GM23338 (cell line): ENCODE measurements around the gene PPP1R15B. TPM values are rescaled to one million over a fixed set of nuclear protein-coding genes. Genes with fewer than 3 reads are reported as not detected.
A peak's percentile ranks its signal among the peaks of the same experiment; 100 is the strongest.

Source experiments
- ATAC-seq: fragments of 200-7000 bp; cut with Tn5 transposase; 3 replicates; pipeline ENCODE4 v1.9.1; 2020
- DNase-seq: peaks from one replicate; pipeline ENCODE4 v3.0.0-alpha.2; 2015; ENCODE audit warnings: low spot score
- H2AFZ ChIP-seq: fragments of 200-600 bp; sonication (generic); 2 replicates; pipeline ENCODE4 v1.8.0; 2016; ENCODE audit warnings: antibody characterized with exemption, mild to moderate bottlenecking, moderate library complexity
- H3F3A ChIP-seq: fragments of 200-600 bp; sonication (generic); replicated peaks from 2 replicates; pipeline ENCODE4 v1.8.0; 2017; ENCODE audit warnings: antibody characterized with exemption, mixed run types, low read depth
- H3K27ac ChIP-seq: fragments of 200-600 bp; sonication (generic); 2 replicates; pipeline ENCODE4 v1.6.1; 2016; ENCODE audit warnings: low read depth
- H3K27me3 ChIP-seq: fragments of 200-600 bp; sonication (generic); 2 replicates; pipeline ENCODE4 v1.8.0; 2016; ENCODE audit warnings: mild to moderate bottlenecking, mixed run types, moderate library complexity; ENCODE audit not compliant: insufficient read depth
- H3K36me3 ChIP-seq: fragments of 200-600 bp; sonication (generic); 2 replicates; pipeline ENCODE4 v1.8.0; 2016; ENCODE audit warnings: mild to moderate bottlenecking; ENCODE audit not compliant: insufficient read depth
- H3K4me1 ChIP-seq: fragments of 200-600 bp; sonication (generic); 2 replicates; pipeline ENCODE4 v1.8.0; 2016; ENCODE audit warnings: mild to moderate bottlenecking, moderate library complexity; ENCODE audit not compliant: insufficient read depth
- H3K4me2 ChIP-seq: fragments of 200-600 bp; sonication (generic); 2 replicates; pipeline ENCODE4 v1.7.1; 2017; ENCODE audit warnings: mixed run types
- H3K4me3 ChIP-seq: fragments of 200-600 bp; sonication (generic); 2 replicates; pipeline ENCODE4 v1.6.1; 2016; ENCODE audit warnings: mixed run types
- H3K79me2 ChIP-seq: fragments of 200-600 bp; sonication (generic); replicated peaks from 2 replicates; pipeline ENCODE4 v1.8.0; 2017; ENCODE audit warnings: mild to moderate bottlenecking; ENCODE audit not compliant: insufficient read depth
- H3K9me2 ChIP-seq: fragments of 200-600 bp; sonication (generic); 2 replicates; pipeline ENCODE4 v1.8.0; 2017; ENCODE audit not compliant: insufficient read depth
- H4K20me1 ChIP-seq: fragments of 200-600 bp; sonication (generic); replicated peaks from 2 replicates; pipeline ENCODE4 v1.8.0; 2017; ENCODE audit warnings: mild to moderate bottlenecking; ENCODE audit not compliant: insufficient read depth
- H3K27ac Mint-ChIP-seq: 2 replicates; pipeline ENCODE4 v1.8.0; 2020; ENCODE audit warnings: inconsistent platforms, mild to moderate bottlenecking, moderate library complexity, mixed read lengths
- H3K27me3 Mint-ChIP-seq: 3 replicates; pipeline ENCODE4 v1.8.0; 2022; ENCODE audit warnings: low read depth, mild to moderate bottlenecking, moderate library complexity, mixed read lengths, inconsistent platforms; ENCODE audit not compliant: insufficient read depth, poor library complexity
- H3K36me3 Mint-ChIP-seq: 3 replicates; pipeline ENCODE4 v1.8.0; 2021; ENCODE audit warnings: low read depth, mild to moderate bottlenecking, inconsistent platforms, moderate library complexity, mixed read lengths
- H3K4me1 Mint-ChIP-seq: 3 replicates; pipeline ENCODE4 v1.8.0; 2020; ENCODE audit warnings: mild to moderate bottlenecking, inconsistent platforms, mixed read lengths
- H3K4me3 Mint-ChIP-seq: 3 replicates; pipeline ENCODE4 v1.8.0; 2021; ENCODE audit warnings: moderate library complexity, mild to moderate bottlenecking, inconsistent platforms, mixed read lengths
- H3K9me3 Mint-ChIP-seq: 3 replicates; pipeline ENCODE4 v1.8.0; 2020; ENCODE audit warnings: moderate library complexity, mild to moderate bottlenecking, inconsistent platforms, mixed read lengths
- CREB1 ChIP-seq: fragments of 250-450 bp; sonication (Bioruptor Pico); IDR thresholded peaks from 2 replicates; pipeline ENCODE4 v1.5.0; 2020; ENCODE audit warnings: low read depth, mild to moderate bottlenecking, moderate library complexity
- CTCF ChIP-seq, 2 experiments: fragments of 200-600 bp in 1 of 2; sonication (generic) in 1 of 2; conservative IDR thresholded peaks; 2 replicates each; pipeline versions ENCODE4 v1.5.1 to v1.6.1; 2016 to 2017; ENCODE audit warnings: antibody characterized with exemption in 2 of 2, low read depth in 2 of 2, mild to moderate bottlenecking in 2 of 2, moderate library complexity in 1 of 2
- ETS1 ChIP-seq: IDR thresholded peaks from 2 replicates; pipeline ENCODE4 v1.6.1; 2016; ENCODE audit warnings: antibody characterized with exemption
- EZH2 ChIP-seq: fragments of 200-600 bp; sonication (generic); IDR thresholded peaks from one replicate; pipeline ENCODE4 v1.8.0; 2017; ENCODE audit warnings: antibody characterized with exemption, mild to moderate bottlenecking, low read depth; ENCODE audit not compliant: unreplicated experiment
- EZH2phosphoT487 ChIP-seq: fragments of 200-600 bp; sonication (generic); IDR thresholded peaks from one replicate; pipeline ENCODE4 v1.8.1; 2018; ENCODE audit warnings: antibody characterized with exemption; ENCODE audit not compliant: unreplicated experiment
- JUNB ChIP-seq: IDR thresholded peaks from one replicate; pipeline ENCODE4 v1.6.1; 2016; ENCODE audit warnings: antibody characterized with exemption; ENCODE audit not compliant: unreplicated experiment
- NANOG ChIP-seq: IDR thresholded peaks from 2 replicates; pipeline ENCODE4 v1.6.1; 2016; ENCODE audit warnings: antibody characterized with exemption, borderline replicate concordance
- POLR2AphosphoS5 ChIP-seq: IDR thresholded peaks from 2 replicates; pipeline ENCODE4 v1.6.1; 2016; ENCODE audit warnings: antibody characterized with exemption, low read depth
- REST ChIP-seq: IDR thresholded peaks from one replicate; pipeline ENCODE4 v1.6.1; 2018; ENCODE audit warnings: antibody characterized with exemption; ENCODE audit not compliant: unreplicated experiment
- STAT1 ChIP-seq: IDR thresholded peaks from one replicate; pipeline ENCODE4 v1.6.1; 2016; ENCODE audit warnings: antibody characterized with exemption; ENCODE audit not compliant: unreplicated experiment
- ZNF114 ChIP-seq: fragments of 250-450 bp; sonication (Bioruptor Pico); IDR thresholded peaks from 2 replicates; pipeline ENCODE4 v1.5.0; 2020; ENCODE audit warnings: mild to moderate bottlenecking, moderate library complexity
- ZNF331 ChIP-seq: fragments of 250-450 bp; sonication (Bioruptor Pico); IDR thresholded peaks from 2 replicates; pipeline ENCODE4 v1.5.0; 2020; ENCODE audit warnings: low read depth, mild to moderate bottlenecking, moderate library complexity
- ZNF462 ChIP-seq: fragments of 250-450 bp; sonication (Bioruptor Pico); IDR thresholded peaks from 2 replicates; pipeline ENCODE4 v1.5.0; 2020; ENCODE audit warnings: mild to moderate bottlenecking, moderate library complexity
- long read RNA-seq: library from polyadenylated mRNA; unstranded; transcript quantifications from one replicate; pipeline ENCODE4 v2.0.0, GENCODE V29; 2020; ENCODE audit not compliant: unreplicated experiment
- polyA plus RNA-seq: library from polyadenylated mRNA; unstranded; fragments of >200 nt; fragmentation: Nextera tagmentation; extraction: Ambion mirVana; gene quantifications from 2 replicates; pipeline ENCODE4 v1.2.1, GENCODE V29; 2016
- total RNA-seq: library from RNA; depleted of rRNA; stranded (reverse); fragments of >200 nt; shearing (Covaris generic); gene quantifications from 2 replicates; pipeline ENCODE4 v1.2.3, GENCODE V29; 2014; rRNA removed

PPP1R15B gene
- 58.4 and 64.3 TPM in 2 replicates for total RNA-seq
- 16.3 and 17.3 TPM in 2 replicates for polyA plus RNA-seq
- long read RNA-seq, partial matches to known transcripts = 1 of 1 reads
- long read RNA-seq, other reads (novel, unspliced or antisense) = 0 of 1 reads

GRCh38 chr1:204411451-204412204 is at the start of gene PPP1R15B:
Gene PPP1R15B (minus strand): TSS chr1:204411817. CDS start chr1:204411411, 406 bp downstream.
- Mint-ChIP-seq H3K4me1 (peaks cover 3% of the 10 kb centered on the region; the same call in 1 of the 3 replicates), H3K27ac (peak within 1 kb of the TSS; percentile 100), H3K9me3 (no peaks in the 10 kb centered on the region), H3K36me3 (peaks cover 38% of the 10 kb centered on the region), H3K4me3 (peak within 1 kb of the TSS; percentile 94), H3K27me3 (peaks cover 18% of the 10 kb centered on the region)
- no peaks in the 10 kb centered on the region for H3K36me3 ChIP-seq
- peaks cover 43% of the 10 kb centered on the region for H4K20me1 ChIP-seq
- peak within 1 kb of the TSS; percentile 84 for H3K4me2 ChIP-seq
- DNase-seq = peak; percentile 99
- peaks cover 14% of the 10 kb centered on the region; the same call in 1 of the 2 replicates for H3F3A ChIP-seq
- no peaks in the 10 kb centered on the region for H3K27me3 ChIP-seq
- H3K9me2 ChIP-seq = no peaks in the 10 kb centered on the region
- no peak for TF ChIP-seq EZH2phosphoT487
- peak; percentile 91 for TF ChIP-seq POLR2AphosphoS5
- no peak for TF ChIP-seq STAT1
- peak; percentile 77 for TF ChIP-seq ETS1
- no peak for TF ChIP-seq ZNF331
- no peak for TF ChIP-seq ZNF114 (CRISPR knock-in tag)
- TF ChIP-seq JUNB = no peak
- peak; percentile 95 for TF ChIP-seq CREB1 (CRISPR knock-in tag)
- no peak for TF ChIP-seq REST
- TF ChIP-seq ZNF462 (CRISPR knock-in tag) = no peak
- no peak for TF ChIP-seq EZH2
- 0 out of 2 replicates have a peak, but pooled peaks have one; percentile 5 for TF ChIP-seq NANOG
- TF ChIP-seq CTCF (conservative IDR thresholded peaks at IDR 0.05; ENCODE audit: low read depth in 2 of 2) = no peak
- H3K27ac ChIP-seq = peak within 1 kb of the TSS; percentile 97
- peaks cover 50% of the 10 kb centered on the region for H3K79me2 ChIP-seq
- peak; percentile 93 for ATAC-seq
- H3K4me1 ChIP-seq = peaks cover 2% of the 10 kb centered on the region
- 0 out of 2 replicates have a peak within 1 kb of the TSS, but pooled peaks have one; percentile 8 for H2AFZ ChIP-seq
- peak within 1 kb of the TSS; percentile 97 for H3K4me3 ChIP-seq
